ENCODE results near the gene GATA3. TPM values are rescaled to one million over a fixed set of nuclear protein-coding genes. Genes with fewer than 3 reads are reported as not detected.

Gene GATA3
- total and polyA plus RNA-seq, 2 of the 8 experiments (the other 6 are each of a cell fraction or from before 2014, with no cell fraction given), result 0.02 to 0.43 TPM

DNA sequence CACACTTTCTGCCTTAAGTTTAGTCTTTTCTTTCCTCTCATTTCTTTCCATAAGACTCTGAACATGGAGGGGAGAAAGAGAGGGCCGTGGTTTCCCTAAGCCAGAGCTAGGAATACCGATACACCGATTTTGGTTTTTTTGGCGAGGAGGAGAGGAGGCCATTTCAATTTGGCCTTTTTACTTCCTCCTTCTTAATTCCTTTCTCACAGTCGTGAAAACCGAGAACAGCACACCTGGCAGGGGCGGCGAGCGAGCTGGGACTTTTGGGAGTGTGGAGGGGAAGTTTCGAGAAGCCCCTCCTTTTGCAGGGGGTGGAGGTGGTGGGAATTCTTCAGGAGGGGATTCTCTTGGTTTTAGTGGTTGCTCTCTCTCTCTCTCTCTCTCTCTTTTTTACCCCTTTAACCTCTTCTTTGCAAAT is 6.2 kb downstream of the GATA3 start:
- no peak overlapping the region for H3K18ac ChIP-seq (ENCODE audit: extremely low read depth, low read length)
- H3K4me1 ChIP-seq (replicated peaks in 1 of 4; ENCODE audit: control insufficient read depth in 3 of 4, insufficient read depth in 4 of 4, low read length in 3 of 4), result peaks cover 36 to 54% (median 41%) of the 10 kb centered on the region in 4 experiments
- no peaks in the 10 kb centered on the region for H3K36me3 ChIP-seq (ENCODE audit: control insufficient read depth in 2 of 4, insufficient read depth in 4 of 4, low read length in 3 of 4)
- peaks cover 13% of the 10 kb centered on the region; the same call in 1 of the 2 replicates for H3K23me2 ChIP-seq (ENCODE audit: low read depth, low read length)
- no peak overlapping the region for H4K91ac ChIP-seq (replicated peaks; ENCODE audit: insufficient read length, low read length)
- H3K23ac ChIP-seq (ENCODE audit: insufficient read length), result no peak overlapping the region
- H3K4ac ChIP-seq (replicated peaks; ENCODE audit: insufficient read length, low read depth, low read length), result no peak overlapping the region
- no peaks in the 10 kb centered on the region for H3K9me3 ChIP-seq (ENCODE audit: insufficient read depth in 2 of 2, low read depth in 1 of 2, low read length in 1 of 2)
- peaks cover 6 to 13% of the 10 kb centered on the region in 2 experiments for H4K20me1 ChIP-seq (replicated peaks in 1 of 2; ENCODE audit: control insufficient read depth in 1 of 2, insufficient read depth in 2 of 2, low read length in 2 of 2)
- TF ChIP-seq RNF2 (IDR thresholded peaks at IDR 0.05; ENCODE audit: borderline replicate concordance, low read depth, low read length, missing control alignments, poor library complexity, severe bottlenecking) (peak; percentile 62), EZH2 (IDR thresholded peaks at IDR 0.05; ENCODE audit: low read depth, low read length, severe bottlenecking) (peak; percentile 67), RFX5 (IDR thresholded peaks at IDR 0.05; ENCODE audit: borderline replicate concordance, low read depth, low read length) (no peak)
- peak overlapping the region; percentile 63 to 84 for H3K4me2 ChIP-seq (ENCODE audit: insufficient read depth in 1 of 2, low read depth in 2 of 2, low read length in 2 of 2)
- H2BK5ac ChIP-seq (ENCODE audit: low read depth, low read length), result 0 out of 2 replicates have a peak overlapping the region, but pooled peaks have one; percentile 5
- no peak overlapping the region for H3K56ac ChIP-seq (replicated peaks; ENCODE audit: insufficient read length, low read depth, low read length)
- H2BK120ac ChIP-seq (replicated peaks; ENCODE audit: low read depth, low read length), result no peak overlapping the region
- no peak overlapping the region for H2AK5ac ChIP-seq (ENCODE audit: low read depth, low read length)
- H4K8ac ChIP-seq (ENCODE audit: extremely low read depth, insufficient read depth, low read length), result no peak overlapping the region
- H4K5ac ChIP-seq (ENCODE audit: insufficient read length, low read depth, low read length), result no peak overlapping the region
- 4% methylated on average over 10 of the region's 10 CpGs; no CpG with 5 or more reads in 1 of the 2 experiments for WGBS, 2 experiments (ENCODE audit: extremely low coverage in 1 of 2, insufficient coverage in 1 of 2, insufficient read length in 1 of 2, insufficient replicate concordance in 2 of 2, low coverage in 1 of 2, low lambda C conversion rate in 2 of 2, missing lambda C conversion rate in 1 of 2)
- no peak overlapping the region for H2AFZ ChIP-seq (ENCODE audit: low read length)
- no peak overlapping the region for H3K14ac ChIP-seq (ENCODE audit: insufficient read length)
- H3K27ac ChIP-seq (ENCODE audit: low read depth, low read length), result no peak overlapping the region
- H3K79me1 ChIP-seq (ENCODE audit: low read depth, low read length), result no peaks in the 10 kb centered on the region
- DNase-seq (ENCODE audit: low read depth in 1 of 2, low spot score in 2 of 2) (no peak), FAIRE-seq (no peak)
- H2BK15ac ChIP-seq (ENCODE audit: low read length), result no peak overlapping the region
- ChIA-PET POLR2A (ENCODE audit: partially characterized antibody) (interaction anchor here (1.2 to 2.1 kb wide), 4 partner anchors 10 to 19 kb away, joined by 3 to 6 read pairs (median 4); no protein-coding TSS in a partner anchor), CTCF (ENCODE audit: partially characterized antibody) (interaction anchor here (0.7 to 3.0 kb wide), 7 partner anchors 8 to 535 kb away, joined by 3 to 13 read pairs (median 4); no protein-coding TSS in a partner anchor)
- peak overlapping the region; percentile 72; the same call in 1 of the 2 replicates for H2BK12ac ChIP-seq (ENCODE audit: low read depth, low read length)
- peaks cover 60 to 99% (median 88%) of the 10 kb centered on the region in 4 experiments for H3K27me3 ChIP-seq (replicated peaks in 1 of 4; ENCODE audit: control insufficient read depth in 3 of 4, extremely low read depth in 1 of 4, insufficient read depth in 3 of 4, low read length in 3 of 4)
- no peaks in the 10 kb centered on the region for H3K79me2 ChIP-seq (ENCODE audit: control insufficient read depth in 1 of 2, insufficient read depth in 2 of 2, low read length in 2 of 2)
- H3K4me3 ChIP-seq (ENCODE audit: extremely low read depth in 1 of 4, insufficient read depth in 2 of 4, low read depth in 3 of 4, low read length in 4 of 4), result peak overlapping the region in 3 of 4 experiments; percentile 10 to 47 (median 13); a peak in 4 of 8 replicates
- H3K9ac ChIP-seq (replicated peaks in 1 of 4; ENCODE audit: extremely low read depth in 1 of 4, low read depth in 3 of 4, low read length in 3 of 4), result no peak overlapping the region
- no peak overlapping the region; the same call in 1 of the 2 replicates for H2BK20ac ChIP-seq (ENCODE audit: low read length)

Data from H1 (cell line).